Activated CD4-positive, alpha-beta memory T cell treated with anti-CD3 and anti-CD28 coated beads for 36 hours (primary cell): ENCODE results near the gene NELL1. TPM values are rescaled to one million over a fixed set of nuclear protein-coding genes. Genes with fewer than 3 reads are reported as not detected.

Experiments
- CTCF ChIA-PET: fragments of 350-600 bp; sonication (Branson Sonifier 250); formaldehyde crosslinking; loops from one replicate; lab custom pipeline; 2021; ENCODE audit warnings: antibody characterized with exemption, inconsistent platforms; lab: Charles Lee
- POLR2A ChIA-PET: fragments of 350-600 bp; sonication (Branson Sonifier 250); formaldehyde crosslinking; loops from one replicate; lab custom pipeline; 2021; ENCODE audit warnings: antibody characterized with exemption; lab: Charles Lee
- DNase-seq: peaks from one replicate; pipeline ENCODE4 v3.0.0-alpha.2; 2020
- H3K27ac Mint-ChIP-seq: one replicate; pipeline ENCODE4 v1.8.0; 2021; ENCODE audit warnings: mixed read lengths
- H3K27me3 Mint-ChIP-seq: one replicate; pipeline ENCODE4 v1.8.0; 2021; ENCODE audit warnings: mixed read lengths
- H3K36me3 Mint-ChIP-seq: one replicate; pipeline ENCODE4 v1.8.0; 2021; ENCODE audit warnings: mixed read lengths
- H3K4me1 Mint-ChIP-seq: one replicate; pipeline ENCODE4 v1.8.0; 2021; ENCODE audit warnings: low read depth, mixed read lengths
- H3K4me3 Mint-ChIP-seq: one replicate; pipeline ENCODE4 v1.8.0; 2021; ENCODE audit warnings: mild to moderate bottlenecking, mixed read lengths
- H3K9me3 Mint-ChIP-seq: one replicate; pipeline ENCODE4 v1.8.0; 2021; ENCODE audit warnings: mixed read lengths
- intact Hi-C: fragments of 100-400 bp; cut with micrococcal nuclease; formaldehyde crosslinking; loops from one replicate; pipeline ENCODE4 v1.15.1; 2023
- total RNA-seq, 2 experiments: library from RNA; stranded (reverse); gene quantifications; one replicate each; pipeline ENCODE4 v1.2.3, GENCODE V29; 2021

The NELL1 gene
- total RNA-seq, 2 experiments from 2014 or later = not detected

DNA sequence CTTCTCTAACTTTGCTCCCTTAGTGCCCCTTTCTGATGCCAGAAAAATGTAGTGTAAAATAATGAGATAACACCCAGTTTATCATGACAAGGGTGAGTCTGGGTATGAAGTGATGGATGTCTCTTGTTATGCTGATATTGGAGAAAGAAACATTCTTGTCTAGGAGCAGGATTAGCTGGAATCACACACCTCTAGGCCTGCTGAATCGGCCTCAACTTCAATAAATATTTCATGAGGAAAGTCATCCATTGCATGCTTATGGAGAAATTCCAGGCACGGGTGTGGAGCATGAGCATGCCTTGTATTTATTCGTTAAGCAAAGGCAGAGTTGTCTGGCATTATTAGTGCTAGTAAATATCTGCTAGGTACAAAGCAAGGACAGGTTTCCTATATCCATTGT, 113.4 kb downstream of the NELL1 start:
- Mint-ChIP-seq H3K27me3 (no peaks in the 10 kb centered on the region), H3K4me3 (no peak overlapping the region), H3K36me3 (no peaks in the 10 kb centered on the region), H3K27ac (no peak overlapping the region), H3K9me3 (peaks cover 2% of the 10 kb centered on the region), H3K4me1 (no peaks in the 10 kb centered on the region)
- ChIA-PET CTCF (no interaction called here), POLR2A (no interaction called here)
- intact Hi-C loops = no loop called here
- no peak for DNase-seq

DNA sequence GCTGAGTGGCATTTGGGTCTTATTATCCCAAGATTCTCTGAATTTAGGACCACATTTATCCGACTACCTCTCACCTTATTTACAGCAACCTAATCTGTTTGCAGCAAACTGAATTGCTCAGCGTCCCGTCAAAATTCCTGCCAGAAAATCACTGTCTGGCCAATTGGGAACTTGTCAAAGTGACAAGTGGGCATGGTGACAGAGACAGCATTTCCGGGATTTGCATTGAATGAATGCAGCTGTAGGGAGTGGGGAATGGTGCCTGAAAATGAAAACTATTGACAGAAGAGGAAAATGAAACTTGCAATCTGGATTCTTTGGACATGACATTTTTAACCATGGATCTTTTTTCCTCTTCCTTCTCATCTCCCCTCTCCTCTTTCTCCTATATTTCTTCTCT, 113.8 kb downstream of the NELL1 start:
- intact Hi-C loops = no loop called here
- Mint-ChIP-seq H3K9me3 (peaks cover 2% of the 10 kb centered on the region), H3K36me3 (no peaks in the 10 kb centered on the region), H3K27ac (no peak overlapping the region), H3K27me3 (no peaks in the 10 kb centered on the region), H3K4me3 (no peak overlapping the region), H3K4me1 (no peaks in the 10 kb centered on the region)
- CTCF ChIA-PET = no interaction called here
- POLR2A ChIA-PET = no interaction called here
- no peak for DNase-seq

- H3K27ac Mint-ChIP-seq = no peak overlapping the region
- no peak overlapping the region for H3K4me3 Mint-ChIP-seq
- CTCF ChIA-PET = no interaction called here
- POLR2A ChIA-PET = no interaction called here
- H3K9me3 Mint-ChIP-seq = peaks cover 2% of the 10 kb centered on the region
- H3K27me3 Mint-ChIP-seq = no peaks in the 10 kb centered on the region
- no peak for DNase-seq
- intact Hi-C loops = no loop called here
- H3K36me3 Mint-ChIP-seq = no peaks in the 10 kb centered on the region
- H3K4me1 Mint-ChIP-seq = no peaks in the 10 kb centered on the region
Observed at GRCh38 chr11:20790622-20791021, 121.2 kb downstream of the NELL1 start.

DNA sequence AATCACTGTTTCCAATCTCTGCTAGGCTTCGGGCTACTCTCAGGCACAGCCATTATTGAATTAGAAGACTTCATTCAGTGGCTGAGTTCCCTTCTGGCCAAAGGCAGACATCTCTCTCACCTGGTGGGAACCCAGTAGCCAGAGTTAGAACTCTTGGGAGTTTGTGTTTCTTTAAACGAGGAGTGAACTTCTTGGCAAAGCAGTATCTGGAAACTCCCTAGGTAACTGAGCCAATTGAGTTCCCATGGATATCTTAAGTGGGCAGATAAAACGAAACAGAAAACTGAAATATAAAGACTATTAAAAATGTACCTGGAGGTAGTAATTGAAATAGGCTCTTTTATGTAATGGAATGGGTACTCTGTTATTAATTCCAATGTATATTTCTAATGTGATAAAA, 125.6 kb downstream of the NELL1 start:
- intact Hi-C loops = no loop called here
- DNase-seq = no peak
- H3K27ac Mint-ChIP-seq = no peak overlapping the region
- CTCF ChIA-PET = no interaction called here
- H3K27me3 Mint-ChIP-seq = no peaks in the 10 kb centered on the region
- no peaks in the 10 kb centered on the region for H3K36me3 Mint-ChIP-seq
- H3K4me3 Mint-ChIP-seq = no peak overlapping the region
- no peaks in the 10 kb centered on the region for H3K4me1 Mint-ChIP-seq
- POLR2A ChIA-PET = no interaction called here
- peaks cover 7% of the 10 kb centered on the region for H3K9me3 Mint-ChIP-seq

DNA sequence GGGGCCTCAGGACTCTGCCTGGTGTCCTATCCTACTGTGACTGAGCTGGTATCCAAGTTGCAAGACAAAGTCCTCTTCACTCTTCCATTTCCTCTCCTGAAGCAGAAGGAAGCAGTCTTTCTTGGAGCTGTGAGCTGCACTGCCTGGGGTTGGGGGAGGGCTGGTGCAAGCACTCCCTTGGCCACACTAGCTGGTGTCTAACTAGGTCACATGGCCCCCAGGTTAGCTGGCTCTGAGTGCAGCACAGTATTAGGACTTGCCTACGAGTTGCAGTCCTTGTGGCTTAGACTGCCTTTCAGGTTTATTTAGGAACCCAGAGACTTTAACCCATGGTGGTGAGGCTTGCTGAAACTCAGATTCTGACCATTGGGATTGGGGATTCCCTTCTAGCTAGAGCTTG, 138.9 kb downstream of the NELL1 start:
- no peak for DNase-seq
- POLR2A ChIA-PET = no interaction called here
- H3K9me3 Mint-ChIP-seq = peaks cover 29% of the 10 kb centered on the region
- no peak overlapping the region for H3K27ac Mint-ChIP-seq
- no peak overlapping the region for H3K4me3 Mint-ChIP-seq
- no peaks in the 10 kb centered on the region for H3K4me1 Mint-ChIP-seq
- CTCF ChIA-PET = interaction anchor here (0.6 kb wide), 1 partner anchor 854 kb away, joined by 3 read pairs; no protein-coding TSS in a partner anchor
- H3K27me3 Mint-ChIP-seq = no peaks in the 10 kb centered on the region
- intact Hi-C loops = no loop called here
- no peaks in the 10 kb centered on the region for H3K36me3 Mint-ChIP-seq

DNA sequence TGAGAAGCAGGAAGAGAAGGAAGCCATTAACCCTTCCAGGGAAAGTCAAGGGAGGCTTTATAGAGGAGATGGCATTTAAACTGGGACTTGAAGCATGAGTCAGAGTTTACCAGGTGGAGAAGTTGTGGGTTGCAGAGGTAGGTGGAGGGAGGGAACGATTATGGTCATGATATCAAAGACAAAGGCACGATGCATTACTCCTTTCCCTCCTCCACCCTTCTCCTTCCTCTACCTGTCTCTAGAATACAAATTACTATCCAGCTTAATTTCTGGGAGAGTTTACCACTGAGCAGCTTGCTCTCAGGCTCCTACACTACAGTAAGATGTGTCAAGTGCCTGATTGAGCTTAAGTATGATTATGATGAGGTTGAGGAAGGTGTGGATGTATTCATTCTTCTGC, 151.7 kb downstream of the NELL1 start:
- no peak overlapping the region for H3K27ac Mint-ChIP-seq
- H3K4me3 Mint-ChIP-seq = no peak overlapping the region
- no peak for DNase-seq
- peaks cover 10% of the 10 kb centered on the region for H3K9me3 Mint-ChIP-seq
- ChIA-PET CTCF (no interaction called here), POLR2A (no interaction called here)
- no peaks in the 10 kb centered on the region for H3K36me3 Mint-ChIP-seq
- intact Hi-C loops = no loop called here
- H3K27me3 Mint-ChIP-seq = no peaks in the 10 kb centered on the region
- H3K4me1 Mint-ChIP-seq = no peaks in the 10 kb centered on the region

GRCh38 chr11:20821470-20821869, 152.1 kb downstream of the NELL1 start:
- intact Hi-C loops = no loop called here
- H3K27me3 Mint-ChIP-seq = no peaks in the 10 kb centered on the region
- CTCF ChIA-PET = no interaction called here
- no peak overlapping the region for H3K4me3 Mint-ChIP-seq
- H3K9me3 Mint-ChIP-seq = peaks cover 10% of the 10 kb centered on the region
- H3K36me3 Mint-ChIP-seq = no peaks in the 10 kb centered on the region
- POLR2A ChIA-PET = no interaction called here
- H3K27ac Mint-ChIP-seq = no peak overlapping the region
- no peaks in the 10 kb centered on the region for H3K4me1 Mint-ChIP-seq
- no peak for DNase-seq

DNA sequence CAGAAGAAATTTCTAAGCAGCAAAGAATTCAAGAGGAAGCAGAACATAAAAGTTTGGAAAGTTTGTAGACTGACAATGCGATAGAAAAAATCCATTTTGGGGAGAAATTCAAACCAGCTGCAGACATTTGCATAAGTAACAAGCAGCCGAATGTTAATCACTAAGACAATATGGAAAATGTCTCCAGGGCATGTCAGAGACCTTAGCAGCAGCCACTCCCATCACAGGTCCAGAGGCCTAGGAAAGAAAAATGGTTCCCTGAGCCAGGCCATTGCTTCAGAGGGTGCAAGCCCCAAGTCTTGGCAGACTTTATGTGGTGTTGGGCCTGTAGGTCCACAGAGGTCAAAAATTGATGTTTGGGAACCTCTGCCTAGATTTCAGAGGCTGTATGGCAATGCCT, 155.4 kb downstream of the NELL1 start:
- no peaks in the 10 kb centered on the region for H3K27me3 Mint-ChIP-seq
- ChIA-PET POLR2A (no interaction called here), CTCF (no interaction called here)
- no peaks in the 10 kb centered on the region for H3K36me3 Mint-ChIP-seq
- H3K9me3 Mint-ChIP-seq = peaks cover 14% of the 10 kb centered on the region
- no peak for DNase-seq
- no peaks in the 10 kb centered on the region for H3K4me1 Mint-ChIP-seq
- H3K4me3 Mint-ChIP-seq = no peak overlapping the region
- intact Hi-C loops = no loop called here
- no peak overlapping the region for H3K27ac Mint-ChIP-seq

DNA sequence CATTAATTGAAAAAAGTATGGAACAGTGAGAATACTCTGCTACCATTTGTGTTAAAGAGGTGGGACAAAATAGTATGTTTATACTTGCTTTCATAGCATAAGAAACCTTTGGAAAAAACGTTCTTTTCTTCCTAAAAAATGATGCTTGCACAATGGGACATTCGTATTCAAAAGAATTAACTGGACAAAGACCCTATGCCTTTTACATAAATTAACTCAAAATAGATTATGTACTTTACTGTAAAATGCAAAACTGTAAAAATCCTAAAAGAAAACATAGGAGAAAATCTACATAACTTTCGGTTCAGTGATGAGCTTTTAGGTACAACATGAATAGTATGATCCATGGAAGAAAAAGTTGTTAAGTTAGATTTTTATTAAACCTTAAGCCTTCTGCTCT, 166.2 kb downstream of the NELL1 start:
- H3K27ac Mint-ChIP-seq = no peak overlapping the region
- DNase-seq = no peak
- no peaks in the 10 kb centered on the region for H3K36me3 Mint-ChIP-seq
- no peak overlapping the region for H3K4me3 Mint-ChIP-seq
- ChIA-PET CTCF (no interaction called here), POLR2A (no interaction called here)
- H3K9me3 Mint-ChIP-seq = no peaks in the 10 kb centered on the region
- intact Hi-C loops = no loop called here
- no peaks in the 10 kb centered on the region for H3K27me3 Mint-ChIP-seq
- H3K4me1 Mint-ChIP-seq = no peaks in the 10 kb centered on the region

GRCh38 chr11:20839231-20839630, 169.8 kb downstream of the NELL1 start:
- DNase-seq = no peak
- H3K4me1 Mint-ChIP-seq = no peaks in the 10 kb centered on the region
- H3K27me3 Mint-ChIP-seq = no peaks in the 10 kb centered on the region
- no peaks in the 10 kb centered on the region for H3K36me3 Mint-ChIP-seq
- no peak overlapping the region for H3K27ac Mint-ChIP-seq
- ChIA-PET CTCF (no interaction called here), POLR2A (no interaction called here)
- no peak overlapping the region for H3K4me3 Mint-ChIP-seq
- intact Hi-C loops = no loop called here
- H3K9me3 Mint-ChIP-seq = no peaks in the 10 kb centered on the region

GRCh38 chr11:20840341-20840740, 171.0 kb downstream of the NELL1 start:
- no peaks in the 10 kb centered on the region for H3K4me1 Mint-ChIP-seq
- H3K36me3 Mint-ChIP-seq = no peaks in the 10 kb centered on the region
- H3K4me3 Mint-ChIP-seq = no peak overlapping the region
- H3K27ac Mint-ChIP-seq = no peak overlapping the region
- no peak for DNase-seq
- H3K9me3 Mint-ChIP-seq = no peaks in the 10 kb centered on the region
- ChIA-PET POLR2A (no interaction called here), CTCF (no interaction called here)
- H3K27me3 Mint-ChIP-seq = no peaks in the 10 kb centered on the region
- intact Hi-C loops = no loop called here

GRCh38 chr11:20844216-20844615, 174.8 kb downstream of the NELL1 start:
- H3K4me3 Mint-ChIP-seq = no peak overlapping the region
- H3K36me3 Mint-ChIP-seq = no peaks in the 10 kb centered on the region
- ChIA-PET POLR2A (no interaction called here), CTCF (no interaction called here)
- H3K27ac Mint-ChIP-seq = no peak overlapping the region
- DNase-seq = no peak
- H3K9me3 Mint-ChIP-seq = peaks cover under 1% of the 10 kb centered on the region
- intact Hi-C loops = no loop called here
- no peaks in the 10 kb centered on the region for H3K4me1 Mint-ChIP-seq
- no peaks in the 10 kb centered on the region for H3K27me3 Mint-ChIP-seq

GRCh38 chr11:20844630-20845029, 175.2 kb downstream of the NELL1 start:
- intact Hi-C loops = no loop called here
- POLR2A ChIA-PET = no interaction called here
- no peak for DNase-seq

More at GRCh38 chr11:20844630-20845029, 175.2 kb downstream of the NELL1 start:
- no peaks in the 10 kb centered on the region for H3K36me3 Mint-ChIP-seq
- no peak overlapping the region for H3K4me3 Mint-ChIP-seq
- no peaks in the 10 kb centered on the region for H3K27me3 Mint-ChIP-seq
- H3K4me1 Mint-ChIP-seq = no peaks in the 10 kb centered on the region
- no peak overlapping the region for H3K27ac Mint-ChIP-seq
- CTCF ChIA-PET = no interaction called here
- peaks cover 2% of the 10 kb centered on the region for H3K9me3 Mint-ChIP-seq
